H9 (cell line): Measurements from ENCODE around the gene CHST5. TPM values are rescaled to one million over a fixed set of nuclear protein-coding genes. Genes with fewer than 3 reads are reported as not detected.

ENCODE experiments used
- DNase-seq: peaks from one replicate; pipeline ENCODE4 v3.0.0-alpha.2; 2017
- H2AFZ ChIP-seq: one replicate; pipeline ENCODE4 v1.6.1; 2013; ENCODE audit warnings: mild to moderate bottlenecking, low read length, control low read depth, moderate library complexity
- H2AK5ac ChIP-seq: 2 replicates; pipeline ENCODE4 v1.6.1; 2013; ENCODE audit warnings: low read length, control low read depth, mixed read lengths; ENCODE audit not compliant: insufficient read length
- H2BK120ac ChIP-seq: one replicate; pipeline ENCODE4 v1.6.1; 2013; ENCODE audit warnings: low read depth, mild to moderate bottlenecking, low read length, control low read depth, inconsistent platforms; ENCODE audit not compliant: poor library complexity, severe bottlenecking
- H2BK12ac ChIP-seq: 2 replicates; pipeline ENCODE4 v1.6.1; 2013; ENCODE audit warnings: low read length, control low read depth, mixed read lengths, low read depth; ENCODE audit not compliant: insufficient read length
- H2BK15ac ChIP-seq: 2 replicates; pipeline ENCODE4 v1.6.1; 2013; ENCODE audit warnings: low read depth, low read length, control low read depth
- H2BK20ac ChIP-seq: one replicate; pipeline ENCODE4 v1.6.1; 2013; ENCODE audit warnings: low read depth, mild to moderate bottlenecking, low read length, control low read depth, inconsistent platforms; ENCODE audit not compliant: poor library complexity, severe bottlenecking
- H2BK5ac ChIP-seq: 2 replicates; pipeline ENCODE4 v1.6.1; 2013; ENCODE audit warnings: low read length, control low read depth, mixed read lengths; ENCODE audit not compliant: insufficient read length
- H3K14ac ChIP-seq: 2 replicates; pipeline ENCODE4 v1.6.1; 2013; ENCODE audit warnings: low read length, control low read depth; ENCODE audit not compliant: insufficient read depth
- H3K18ac ChIP-seq: 2 replicates; pipeline ENCODE4 v1.6.1; 2013; ENCODE audit warnings: low read depth, mild to moderate bottlenecking, mixed read lengths, low read length, control low read depth; ENCODE audit not compliant: insufficient read length
- H3K23ac ChIP-seq: 2 replicates; pipeline ENCODE4 v1.6.1; 2013; ENCODE audit warnings: low read length, control low read depth, mixed read lengths, low read depth; ENCODE audit not compliant: insufficient read length
- H3K23me2 ChIP-seq: 2 replicates; pipeline ENCODE4 v1.6.1; 2013; ENCODE audit warnings: low read depth, mild to moderate bottlenecking, mixed read lengths, low read length, control low read depth; ENCODE audit not compliant: insufficient read length, poor library complexity, severe bottlenecking
- H3K27ac ChIP-seq: 2 replicates; pipeline ENCODE4 v1.5.1; 2013; ENCODE audit warnings: low read length, control low read depth, mixed read lengths, low read depth; ENCODE audit not compliant: insufficient read length
- H3K27me3 ChIP-seq: 2 replicates; pipeline ENCODE4 v1.6.1; 2013; ENCODE audit warnings: low read length, control low read depth, inconsistent platforms; ENCODE audit not compliant: insufficient read depth
- H3K4ac ChIP-seq: 2 replicates; pipeline ENCODE4 v1.6.1; 2013; ENCODE audit warnings: low read depth, mild to moderate bottlenecking, control low read depth, inconsistent platforms, low read length, moderate library complexity
- H3K4me1 ChIP-seq: 2 replicates; pipeline ENCODE4 v1.6.1; 2013; ENCODE audit warnings: low read length, control low read depth, inconsistent platforms; ENCODE audit not compliant: insufficient read depth
- H3K4me2 ChIP-seq: 2 replicates; pipeline ENCODE4 v1.6.1; 2013; ENCODE audit warnings: low read length, control low read depth, mixed read lengths; ENCODE audit not compliant: insufficient read length, insufficient read depth
- H3K56ac ChIP-seq: 2 replicates; pipeline ENCODE4 v1.6.1; 2013; ENCODE audit warnings: low read depth, mild to moderate bottlenecking, mixed read lengths, low read length, control low read depth; ENCODE audit not compliant: insufficient read length
- H3K79me1 ChIP-seq: 2 replicates; pipeline ENCODE4 v1.6.1; 2013; ENCODE audit warnings: low read depth, mild to moderate bottlenecking, moderate library complexity, low read length, control low read depth, inconsistent platforms; ENCODE audit not compliant: insufficient read depth, poor library complexity, severe bottlenecking
- H3K79me2 ChIP-seq: 2 replicates; pipeline ENCODE4 v1.6.1; 2013; ENCODE audit warnings: low read length, control low read depth, inconsistent platforms; ENCODE audit not compliant: insufficient read depth
- H3K9ac ChIP-seq: 2 replicates; pipeline ENCODE4 v1.6.1; 2013; ENCODE audit warnings: low read length, control low read depth, mixed read lengths; ENCODE audit not compliant: insufficient read length; ENCODE audit errors: extremely low read depth
- H3K9me3 ChIP-seq: one replicate; pipeline ENCODE4 v1.6.1; 2013; ENCODE audit warnings: low read depth, low read length, inconsistent platforms; ENCODE audit not compliant: control insufficient read depth
- H3T11ph ChIP-seq: one replicate; pipeline ENCODE4 v1.6.1; 2013; ENCODE audit warnings: mild to moderate bottlenecking, low read length, control low read depth, inconsistent platforms
- H4K20me1 ChIP-seq: one replicate; pipeline ENCODE4 v1.6.1; 2013; ENCODE audit not compliant: control insufficient read depth, insufficient read length, insufficient read depth
- H4K5ac ChIP-seq: 2 replicates; pipeline ENCODE4 v1.6.1; 2013; ENCODE audit warnings: low read depth, mild to moderate bottlenecking, mixed read lengths, low read length, control low read depth; ENCODE audit not compliant: insufficient read length
- H4K8ac ChIP-seq: replicated peaks from 2 replicates; pipeline ENCODE4 v1.6.1; 2013; ENCODE audit warnings: low read length, control low read depth, mixed read lengths, low read depth; ENCODE audit not compliant: insufficient read length
- H4K91ac ChIP-seq: 2 replicates; pipeline ENCODE4 v1.6.1; 2013; ENCODE audit warnings: low read depth, mild to moderate bottlenecking, moderate library complexity, mixed read lengths, low read length, control low read depth; ENCODE audit not compliant: insufficient read length
- H3K27ac Mint-ChIP-seq, 3 experiments: 2 replicates in 2 of 3; 3 replicates in 1 of 3; pipeline ENCODE4 v1.8.0; 2020 to 2021; ENCODE audit warnings: mixed read lengths in 3 of 3, mild to moderate bottlenecking in 1 of 3, moderate library complexity in 1 of 3
- H3K27me3 Mint-ChIP-seq: 2 replicates; pipeline ENCODE4 v1.8.0; 2021; ENCODE audit warnings: low read depth, mild to moderate bottlenecking, moderate library complexity, mixed read lengths
- H3K36me3 Mint-ChIP-seq, 3 experiments: 2 replicates in 2 of 3; 3 replicates in 1 of 3; pipeline ENCODE4 v1.8.0; 2020 to 2021; ENCODE audit warnings: low read depth in 3 of 3, mixed read lengths in 3 of 3; ENCODE audit not compliant: insufficient read depth in 1 of 3
- H3K4me1 Mint-ChIP-seq, 2 experiments: 2 replicates each; pipeline ENCODE4 v1.8.0; 2020; ENCODE audit warnings: mixed read lengths in 2 of 2
- H3K4me3 Mint-ChIP-seq, 2 experiments: 2 replicates in 1 of 2; 3 replicates in 1 of 2; pipeline ENCODE4 v1.8.0; 2020 to 2021; ENCODE audit warnings: mild to moderate bottlenecking in 2 of 2, mixed read lengths in 2 of 2, moderate library complexity in 1 of 2
- H3K9me3 Mint-ChIP-seq, 2 experiments: 2 replicates in 1 of 2; 3 replicates in 1 of 2; pipeline ENCODE4 v1.8.0; 2020; ENCODE audit warnings: mild to moderate bottlenecking in 2 of 2, mixed read lengths in 2 of 2, moderate library complexity in 1 of 2
- CTCF ChIP-seq: fragments of 200-600 bp; sonication (generic); conservative IDR thresholded peaks from 3 replicates; pipeline ENCODE4 v1.8.0; 2021; ENCODE audit warnings: antibody characterized with exemption, mild to moderate bottlenecking
- WGBS: extraction: QIAGEN DNeasy Blood & Tissue Kit; methylation state at CpG from one replicate; pipeline ENCODE4 v1.1.7; 2013; ENCODE audit warnings: missing lambda C conversion rate, low lambda C conversion rate, mixed read lengths; ENCODE audit not compliant: insufficient read length; ENCODE audit errors: extremely low coverage; 5-methylcytosine and 5-hydroxymethylcytosine counted together
- total RNA-seq: library from RNA; stranded (reverse); gene quantifications from 2 replicates; pipeline ENCODE4 v1.2.1, GENCODE V29; 2021

The CHST5 gene
- total RNA-seq, 1 experiment from 2014 or later = not detected

GRCh38 chr16:75578725-75579124, 42.8 kb upstream of the CHST5 start:
- H3K4me1 Mint-ChIP-seq = peaks cover 14 to 15% of the 10 kb centered on the region in 2 experiments
- H3K23me2 ChIP-seq = no peaks in the 10 kb centered on the region
- no CpG with 5 or more reads among the region's 2 CpGs for WGBS

More at GRCh38 chr16:75578725-75579124, 42.8 kb upstream of the CHST5 start:
- Histone ChIP-seq H3K23ac (no peak overlapping the region), H3K79me2 (no peaks in the 10 kb centered on the region), H3T11ph (no peak overlapping the region), H2BK5ac (no peak overlapping the region), H3K9me3 (no peaks in the 10 kb centered on the region), H3K56ac (no peak overlapping the region), H3K27ac (no peak overlapping the region), H3K4me2 (no peak overlapping the region), H2AK5ac (no peak overlapping the region), H3K27me3 (no peaks in the 10 kb centered on the region), H3K4me1 (peaks cover 8% of the 10 kb centered on the region; the same call in 1 of the 2 replicates), H4K8ac (no peak overlapping the region), H2BK120ac (no peak overlapping the region), H3K14ac (no peak overlapping the region), H2BK20ac (no peak overlapping the region), H2BK15ac (no peak overlapping the region), H4K5ac (no peak overlapping the region), H3K4ac (no peak overlapping the region), H4K91ac (no peak overlapping the region), H3K79me1 (no peaks in the 10 kb centered on the region), H2AFZ (no peak overlapping the region), H3K9ac (no peak overlapping the region), H2BK12ac (no peak overlapping the region), H4K20me1 (no peaks in the 10 kb centered on the region), H3K18ac (no peak overlapping the region)
- peaks cover 12 to 46% (median 39%) of the 10 kb centered on the region in 3 experiments; a peak in 6 of 7 replicates for H3K36me3 Mint-ChIP-seq
- no peaks in the 10 kb centered on the region for H3K9me3 Mint-ChIP-seq
- H3K27me3 Mint-ChIP-seq = no peaks in the 10 kb centered on the region
- TF ChIP-seq CTCF = no peak
- H3K4me3 Mint-ChIP-seq = no peak overlapping the region
- H3K27ac Mint-ChIP-seq = no peak overlapping the region; a peak in 1 of 7 replicates
- DNase-seq = no peak
